Subcutaneous abdominal adipose tissue (tissue), 5 donors: ENCODE data around the gene ANAPC1.
"Not testable (repeated sequence)": the region's sequence is repeated elsewhere in the genome, so short reads cannot be mapped to it uniquely, and the experiment has no call there.

Experiments
- H3K27ac ChIP-seq: one replicate; pipeline ENCODE4 v1.7.0; 2013; ENCODE audit warnings: low read depth, mild to moderate bottlenecking, inconsistent platforms, low read length, moderate library complexity
- H3K27me3 ChIP-seq, 5 donors: one replicate each; pipeline ENCODE4 v1.7.0; 2013; ENCODE audit warnings: low read length in 5 of 5, inconsistent platforms in 1 of 5; ENCODE audit not compliant: control insufficient read depth in 5 of 5, insufficient read depth in 4 of 5
- H3K36me3 ChIP-seq, 5 donors: one replicate each; pipeline ENCODE4 v1.7.0; 2013; ENCODE audit warnings: low read length in 5 of 5; ENCODE audit not compliant: control insufficient read depth in 5 of 5, insufficient read depth in 5 of 5
- H3K4me1 ChIP-seq, 5 donors: one replicate each; pipeline ENCODE4 v1.7.0; 2013; ENCODE audit warnings: low read length in 5 of 5, mild to moderate bottlenecking in 3 of 5, moderate library complexity in 1 of 5; ENCODE audit not compliant: control insufficient read depth in 5 of 5, insufficient read depth in 5 of 5
- H3K4me3 ChIP-seq, 5 donors: one replicate each; pipeline ENCODE4 v1.7.0; 2013; ENCODE audit warnings: low read length in 5 of 5, low read depth in 1 of 5
- H3K9ac ChIP-seq, 5 donors: one replicate each; pipeline ENCODE4 v1.7.0; 2013; ENCODE audit warnings: low read length in 5 of 5, mild to moderate bottlenecking in 4 of 5, moderate library complexity in 3 of 5
- H3K9me3 ChIP-seq, 5 donors: one replicate each; pipeline ENCODE4 v1.7.0; 2013; ENCODE audit warnings: low read length in 5 of 5; ENCODE audit not compliant: control insufficient read depth in 5 of 5
- donor health status: healthy.
- donor health status: healthy.
- donor health status: healthy.
- donor health status: healthy.
- donor health status: healthy.

The ANAPC1 gene

GRCh38 chr2:111896024-111896423, 12.0 kb upstream of the ANAPC1 start:
- no peaks in the 10 kb centered on the region for H3K36me3 ChIP-seq
- H3K4me3 ChIP-seq, result no peak overlapping the region
- H3K9me3 ChIP-seq, result no peaks in the 10 kb centered on the region
- H3K4me1 ChIP-seq, result peaks cover 1 to 31% (median 24%) of the 10 kb centered on the region in 5 donors
- H3K9ac ChIP-seq, result no peak overlapping the region
- peaks cover 0 to 5% (median 0%) of the 10 kb centered on the region in 5 donors for H3K27me3 ChIP-seq
- no peak overlapping the region for H3K27ac ChIP-seq

DNA sequence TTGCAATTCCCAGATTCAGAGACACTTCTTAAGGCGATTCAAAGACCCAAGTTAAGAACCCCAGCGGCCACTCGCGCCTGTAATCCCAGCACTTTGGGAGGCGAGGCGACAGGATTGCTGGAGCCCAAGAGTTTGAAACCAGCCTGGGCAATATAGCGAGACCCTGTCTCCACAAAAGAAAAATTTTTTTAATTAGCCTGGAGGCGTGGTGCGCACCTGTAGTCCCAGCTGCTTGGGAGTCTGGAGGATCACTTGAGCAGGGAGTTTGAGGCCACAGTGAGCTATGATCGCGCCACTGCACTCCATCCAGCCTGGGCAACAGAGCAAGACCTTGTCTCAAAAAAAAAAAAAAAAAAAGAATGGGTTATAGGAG, 585 bp upstream of the ANAPC1 start:
- Histone ChIP-seq H3K9ac (peak overlapping the region; percentile 87 to 96 (median 89)), H3K9me3 (no peaks in the 10 kb centered on the region), H3K27ac (peak overlapping the region; percentile 75), H3K4me1 (peaks cover 0 to 17% (median 14%) of the 10 kb centered on the region in 5 donors), H3K4me3 (peak overlapping the region; percentile 99), H3K36me3 (no peaks in the 10 kb centered on the region), H3K27me3 (no peaks in the 10 kb centered on the region)

DNA sequence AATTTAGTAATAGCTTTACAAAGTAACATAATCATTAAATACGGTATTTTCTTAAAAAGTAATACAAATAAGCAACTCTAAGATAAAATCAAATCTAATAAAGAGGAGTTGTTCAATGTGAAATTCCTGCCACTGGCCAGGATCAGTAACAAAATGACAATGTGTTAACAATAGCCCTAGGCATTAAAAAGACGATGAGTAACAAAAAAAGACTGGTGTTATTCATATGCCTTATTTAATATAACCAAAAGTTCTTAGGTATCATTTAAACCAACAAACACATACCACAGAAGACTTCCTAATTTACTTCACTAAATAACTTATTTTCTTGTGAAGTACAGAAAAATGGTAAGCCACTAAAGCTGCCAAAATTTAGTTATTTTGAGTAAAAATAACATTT, 11.2 kb downstream of the ANAPC1 start:
- not testable (repeated sequence) for H3K27me3 ChIP-seq, H3K9me3 ChIP-seq, H3K4me1 ChIP-seq, H3K27ac ChIP-seq, H3K9ac ChIP-seq, H3K4me3 ChIP-seq
- H3K36me3 ChIP-seq, result peaks cover under 1 to 16% (median 10%) of the 10 kb centered on the region in 5 donors

DNA sequence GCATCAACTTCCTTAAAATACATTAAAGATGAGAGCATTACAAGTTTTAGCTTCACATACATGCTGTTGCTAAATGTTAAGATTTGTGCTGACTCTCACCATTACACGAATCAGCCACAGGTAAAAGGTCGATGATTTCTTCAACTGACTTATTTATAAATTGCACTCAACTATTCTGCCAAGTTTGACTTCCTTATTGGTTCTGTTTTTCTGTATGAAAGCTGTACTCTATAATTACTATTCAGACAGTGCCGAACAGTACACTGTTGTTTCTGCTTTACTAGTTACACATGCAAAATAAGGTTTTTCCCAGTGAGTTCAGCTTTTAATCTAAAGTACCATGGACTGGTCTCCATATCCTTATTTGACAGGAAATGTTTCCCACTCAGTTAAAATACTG, 18.9 kb downstream of the ANAPC1 start:
- H3K9ac ChIP-seq, H3K4me1 ChIP-seq, H3K9me3 ChIP-seq, H3K27ac ChIP-seq, H3K4me3 ChIP-seq, H3K27me3 ChIP-seq: not testable (repeated sequence)
- H3K36me3 ChIP-seq, result peaks cover 3 to 15% (median 9%) of the 10 kb centered on the region in 5 donors

DNA sequence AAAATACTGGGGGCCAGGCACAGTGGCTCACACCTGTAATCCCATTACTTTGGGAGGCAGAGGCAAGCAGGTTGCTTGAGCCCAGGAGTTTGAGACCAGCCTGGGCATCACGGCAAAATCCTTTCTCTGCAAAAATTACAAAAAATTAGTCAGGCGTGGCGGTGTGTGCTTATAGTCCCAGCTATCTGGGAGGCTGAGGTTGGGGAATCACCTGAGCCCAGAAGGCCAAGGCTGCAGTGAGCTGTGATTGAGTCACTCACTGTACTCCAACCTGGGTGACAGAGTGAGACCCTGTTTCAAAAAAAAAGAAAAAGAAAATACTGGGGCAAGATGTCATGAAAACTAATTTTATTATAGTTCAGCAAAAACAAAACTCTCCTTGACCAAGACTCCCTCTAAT, 24.0 kb downstream of the ANAPC1 start:
- not testable (repeated sequence) for H3K4me3 ChIP-seq, H3K9me3 ChIP-seq, H3K27me3 ChIP-seq, H3K27ac ChIP-seq, H3K9ac ChIP-seq, H3K4me1 ChIP-seq
- H3K36me3 ChIP-seq, result peaks cover 0 to 15% (median 4%) of the 10 kb centered on the region in 5 donors

DNA sequence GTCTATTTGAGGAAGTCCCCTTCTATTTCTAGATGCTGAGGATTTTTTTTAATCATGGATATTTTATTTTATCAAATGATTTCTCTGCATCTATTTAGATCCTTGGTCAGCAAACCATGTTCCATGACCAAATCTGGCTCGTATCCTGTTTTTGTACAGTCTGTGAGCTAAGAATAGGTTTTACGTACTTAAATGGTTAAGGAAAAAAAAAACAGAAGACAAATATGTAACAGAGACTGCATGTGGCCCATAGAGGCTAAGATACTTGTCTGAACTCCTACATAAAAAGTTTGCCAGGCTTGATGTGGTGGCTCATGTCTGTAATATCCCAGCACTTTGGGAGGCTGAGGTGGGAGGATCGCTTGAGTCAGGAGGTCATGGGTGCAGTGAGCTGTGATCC, 31.4 kb downstream of the ANAPC1 start:
- not testable (repeated sequence) for H3K27me3 ChIP-seq, H3K4me1 ChIP-seq, H3K9me3 ChIP-seq, H3K9ac ChIP-seq, H3K27ac ChIP-seq, H3K4me3 ChIP-seq
- peaks cover 0 to 13% (median 0%) of the 10 kb centered on the region in 5 donors for H3K36me3 ChIP-seq

GRCh38 chr2:111850646-111851045, 33.3 kb downstream of the ANAPC1 start:
- H3K27me3 ChIP-seq, H3K4me1 ChIP-seq, H3K27ac ChIP-seq, H3K9ac ChIP-seq, H3K4me3 ChIP-seq, H3K9me3 ChIP-seq: not testable (repeated sequence)
- peaks cover 0 to 11% (median 3%) of the 10 kb centered on the region in 5 donors for H3K36me3 ChIP-seq

GRCh38 chr2:111839625-111840282, 44.2 kb downstream of the ANAPC1 start:
- not testable (repeated sequence) for H3K27ac ChIP-seq, H3K9me3 ChIP-seq, H3K4me1 ChIP-seq, H3K36me3 ChIP-seq, H3K27me3 ChIP-seq, H3K4me3 ChIP-seq, H3K9ac ChIP-seq

- H3K27ac ChIP-seq, H3K4me1 ChIP-seq, H3K9me3 ChIP-seq, H3K27me3 ChIP-seq, H3K4me3 ChIP-seq, H3K9ac ChIP-seq: not testable (repeated sequence)
- peaks cover 1 to 12% (median 8%) of the 10 kb centered on the region in 5 donors for H3K36me3 ChIP-seq
Measured at GRCh38 chr2:111838992-111839391, 45.0 kb downstream of the ANAPC1 start.

GRCh38 chr2:111834221-111834620, 49.8 kb downstream of the ANAPC1 start:
- H3K27me3 ChIP-seq, result not testable (repeated sequence)
- peaks cover 3 to 17% (median 11%) of the 10 kb centered on the region in 5 donors for H3K36me3 ChIP-seq

DNA sequence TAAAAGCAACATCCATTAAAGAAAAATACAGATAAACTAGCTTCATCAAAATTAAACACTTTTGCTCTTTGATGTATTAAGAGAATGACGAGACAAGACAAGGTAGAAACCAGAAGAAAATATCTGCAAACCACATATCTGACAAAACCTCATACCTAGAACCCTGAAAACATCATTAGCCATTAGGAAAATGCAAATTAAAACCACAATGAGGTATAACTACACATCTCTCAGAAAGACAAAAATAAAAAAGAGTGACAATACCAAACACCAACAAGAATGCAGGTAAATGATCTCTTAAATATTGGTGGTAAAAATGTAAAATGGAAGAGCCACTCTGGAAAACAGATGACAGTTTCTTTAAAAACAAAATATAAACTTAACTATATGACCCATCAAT, 53.5 kb downstream of the ANAPC1 start:
- not testable (repeated sequence) for H3K4me3 ChIP-seq, H3K9ac ChIP-seq, H3K27me3 ChIP-seq, H3K4me1 ChIP-seq, H3K9me3 ChIP-seq, H3K27ac ChIP-seq
- peaks cover 3 to 14% (median 11%) of the 10 kb centered on the region in 5 donors for H3K36me3 ChIP-seq

More at GRCh38 chr2:111834221-111834620, 49.8 kb downstream of the ANAPC1 start:
- not testable (repeated sequence) for H3K4me1 ChIP-seq, H3K9me3 ChIP-seq, H3K9ac ChIP-seq, H3K4me3 ChIP-seq, H3K27ac ChIP-seq
